H1 (cell line): Measurements from ENCODE around the gene GALNT1. TPM values are rescaled to one million over a fixed set of nuclear protein-coding genes. Genes with fewer than 3 reads are reported as not detected.

Experiments used
- CHD1 ChIP-seq: IDR thresholded peaks from 2 replicates; pipeline ENCODE4 v1.6.1; 2012; ENCODE audit warnings: low read depth, low read length, improper control_type of control experiment
- GABPA ChIP-seq: IDR thresholded peaks from 2 replicates; pipeline ENCODE4 v1.6.1; 2011; ENCODE audit warnings: mild to moderate bottlenecking, low read length, moderate library complexity, borderline replicate concordance; ENCODE audit not compliant: insufficient read depth
- GTF2F1 ChIP-seq: IDR thresholded peaks from 2 replicates; pipeline ENCODE4 v1.6.1; 2012; ENCODE audit warnings: low read depth, low read length, improper control_type of control experiment, borderline replicate concordance
- HDAC6 ChIP-seq: IDR thresholded peaks from one replicate; pipeline ENCODE4 v1.7.1; 2012; ENCODE audit warnings: low read depth, mild to moderate bottlenecking, inconsistent platforms, low read length, moderate library complexity
- POLR2AphosphoS5 ChIP-seq: IDR thresholded peaks from 2 replicates; pipeline ENCODE4 v1.6.1; 2011; ENCODE audit warnings: low read depth, low read length
- TAF1 ChIP-seq: IDR thresholded peaks from 2 replicates; pipeline ENCODE4 v1.6.1; 2011; ENCODE audit warnings: mild to moderate bottlenecking, low read depth, low read length
- YY1 ChIP-seq: IDR thresholded peaks from 2 replicates; pipeline ENCODE4 v1.6.1; 2011; ENCODE audit warnings: low read depth, mild to moderate bottlenecking, low read length
- polyA plus RNA-seq, 7 experiments: library from polyadenylated mRNA; depleted of rRNA in 3 of 7; stranded (reverse) in 5 of 7; unstranded in 2 of 7; fragments of >200 nt in 5 of 7; fragments of 200-250 nt in 2 of 7; gene quantifications; 1 replicate in 5 of 7; 2 replicates in 1 of 7; 4 replicates in 1 of 7; pipeline versions ENCODE4 v1.2.1 to v1.2.3, GENCODE V29; 2011 to 2013; ENCODE audit warnings: missing spikeins in 2 of 7, mixed read lengths in 2 of 7
- total RNA-seq: library from RNA; stranded (reverse); fragmentation: NEBNext Ultra II Directional; extraction: Animal tissue kit (Norgen Biotek cat#: 25700); gene quantifications from 2 replicates; pipeline ENCODE4 v1.2.1, GENCODE V29; 2021

The GALNT1 gene
- total and polyA plus RNA-seq, 2 of the 8 experiments (the other 6 are each of a cell fraction or from before 2014, with no cell fraction given): 22.4 to 101 TPM

DNA sequence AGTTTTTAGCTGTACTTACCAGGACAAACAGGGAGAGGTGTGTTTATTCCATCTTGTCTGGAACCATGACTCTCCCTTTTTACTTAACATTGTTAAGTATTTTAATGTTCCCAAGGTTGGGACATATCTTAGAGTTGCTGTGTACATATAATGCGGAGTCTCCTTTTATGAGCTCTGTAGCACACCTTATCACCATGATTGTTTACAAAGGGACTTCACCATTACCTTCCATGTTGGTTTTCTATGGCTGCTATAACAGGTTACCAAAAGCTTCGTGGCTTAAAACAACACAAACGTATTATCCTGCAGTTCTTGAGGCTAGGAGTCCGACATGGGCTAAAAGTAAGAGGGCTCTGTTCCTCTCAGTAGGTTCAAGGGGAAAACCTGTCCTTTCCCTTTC is 164.3 kb downstream of the GALNT1 start (continued):
- no peak for TF ChIP-seq POLR2AphosphoS5
- TF ChIP-seq GTF2F1: no peak
- no peak for TF ChIP-seq YY1
- no peak for TF ChIP-seq CHD1
- no peak for TF ChIP-seq TAF1
- no peak for TF ChIP-seq GABPA
- no peak for TF ChIP-seq HDAC6
